HCT116 (cell line): Measurements from ENCODE around the gene PIPOX. TPM values are rescaled to one million over a fixed set of nuclear protein-coding genes. Genes with fewer than 3 reads are reported as not detected.

Experiments used
- ATAC-seq: fragments of 200-7000 bp; cut with Tn5 transposase; 2 replicates; pipeline ENCODE4 v1.9.1; 2020; ENCODE audit warnings: mild to moderate bottlenecking, moderate library complexity
- BruUV-seq: library from RNA; stranded (reverse); fragments of 400-500 nt; replicated peaks from 2 replicates; lab custom pipeline; 2021; lab: Mats Ljungman, UMichigan
- CTCF ChIA-PET: fragments of 300-600 bp; sonication (Branson Sonifier 250); formaldehyde crosslinking; loops from one replicate; lab custom pipeline; 2021; ENCODE audit warnings: antibody characterized with exemption; lab: Charles Lee
- POLR2A ChIA-PET: fragments of 300-600, 350-600 bp; sonication (Branson Sonifier 250); formaldehyde crosslinking; loops from one replicate; lab custom pipeline; 2021; ENCODE audit warnings: antibody characterized with exemption; lab: Charles Lee
- RAD21 ChIA-PET, 2 experiments: fragments of 300-600 bp; sonication (Branson Sonifier 250); formaldehyde crosslinking; loops; one replicate each; lab custom pipeline; 2023; ENCODE audit warnings: low total read pairs in 2 of 2; ENCODE audit not compliant: uncharacterized antibody in 2 of 2, unreplicated experiment in 2 of 2, low non-redundant PET in 1 of 2; lab: Charles Lee
- DNase-seq: peaks from one replicate; pipeline ENCODE4 v3.0.0-alpha.2; 2010; ENCODE audit warnings: low read depth, low spot score
- H2AFZ ChIP-seq: fragments of 200-600 bp; shearing (Covaris generic), sonication (generic); 2 replicates; pipeline ENCODE4 v1.6.1; 2017; ENCODE audit warnings: low read depth, mixed run types, mixed read lengths, antibody characterized with exemption, low read length; ENCODE audit not compliant: poor library complexity, severe bottlenecking
- H3K27ac ChIP-seq: 2 replicates; pipeline ENCODE4 v1.5.1; 2012; ENCODE audit warnings: low read depth, low read length
- H3K27me3 ChIP-seq: fragments of 200-600 bp; sonication (generic); 2 replicates; pipeline ENCODE4 v1.6.1; 2016; ENCODE audit warnings: mixed run types, low read length, mixed read lengths; ENCODE audit not compliant: insufficient read depth
- H3K36me3 ChIP-seq, 2 experiments: fragments of 200-500 bp in 1 of 2; fragments of 200-600 bp in 1 of 2; sonication (Bioruptor generic) in 1 of 2; sonication (generic) in 1 of 2; 2 replicates each; pipeline versions ENCODE4 v1.5.1 to v1.6.1; 2014 to 2016; ENCODE audit warnings: low read length in 2 of 2, inconsistent platforms in 1 of 2, mixed read lengths in 1 of 2, mixed run types in 1 of 2; ENCODE audit not compliant: insufficient read depth in 2 of 2, control insufficient read depth in 1 of 2
- H3K4me1 ChIP-seq, 2 experiments: fragments of 200-600 bp in 1 of 2; sonication (generic) in 1 of 2; 2 replicates each; pipeline versions ENCODE4 v1.5.1 to v1.6.1; 2012 to 2017; ENCODE audit warnings: low read length in 2 of 2, inconsistent platforms in 1 of 2, mild to moderate bottlenecking in 1 of 2, mixed read lengths in 1 of 2, mixed run types in 1 of 2, moderate library complexity in 1 of 2; ENCODE audit not compliant: insufficient read depth in 2 of 2, control insufficient read depth in 1 of 2
- H3K4me2 ChIP-seq: fragments of 200-600 bp; sonication (generic); 2 replicates; pipeline ENCODE4 v1.6.1; 2017; ENCODE audit warnings: mixed run types, low read length, mixed read lengths
- H3K4me3 ChIP-seq, 2 experiments: fragments of 200-600 bp in 1 of 2; sonication (generic) in 1 of 2; replicated peaks in 1 of 2; 2 replicates each; pipeline ENCODE4 v1.5.1; 2011 to 2016; ENCODE audit warnings: low read length in 2 of 2, control low read depth in 1 of 2, low read depth in 1 of 2, mild to moderate bottlenecking in 1 of 2, mixed read lengths in 1 of 2, mixed run types in 1 of 2
- H3K79me2 ChIP-seq: fragments of 200-600 bp; sonication (generic); 2 replicates; pipeline ENCODE4 v1.6.1; 2017; ENCODE audit warnings: mild to moderate bottlenecking, mixed run types, low read length, moderate library complexity, mixed read lengths; ENCODE audit not compliant: insufficient read depth
- H3K9ac ChIP-seq: fragments of 200-600 bp; sonication (generic); 2 replicates; pipeline ENCODE4 v1.6.1; 2016; ENCODE audit warnings: low read length, mixed read lengths
- H3K9me2 ChIP-seq: fragments of 200-600 bp; sonication (generic), shearing (Covaris generic); 2 replicates; pipeline ENCODE4 v1.6.1; 2017; ENCODE audit warnings: mixed run types, mild to moderate bottlenecking, moderate library complexity; ENCODE audit not compliant: insufficient read depth
- H3K9me3 ChIP-seq, 2 experiments: fragments of 200-500 bp in 1 of 2; fragments of 200-600 bp in 1 of 2; sonication (Bioruptor generic) in 1 of 2; sonication (generic) in 1 of 2; 2 replicates each; pipeline ENCODE4 v1.6.1; 2014 to 2017; ENCODE audit warnings: low read length in 2 of 2, mixed read lengths in 2 of 2, inconsistent platforms in 1 of 2, low read depth in 1 of 2, mild to moderate bottlenecking in 1 of 2, mixed run types in 1 of 2, moderate library complexity in 1 of 2; ENCODE audit not compliant: control insufficient read depth in 1 of 2, insufficient read depth in 1 of 2
- H4K20me1 ChIP-seq: fragments of 200-600 bp; sonication (generic), shearing (Covaris generic); 2 replicates; pipeline ENCODE4 v1.6.1; 2017; ENCODE audit warnings: mixed run types, mild to moderate bottlenecking, moderate library complexity; ENCODE audit not compliant: insufficient read depth
- CEBPB ChIP-seq: IDR thresholded peaks from 2 replicates; pipeline ENCODE4 v1.6.1; 2012; ENCODE audit warnings: low read depth
- EZH2 ChIP-seq: fragments of 200-600 bp; sonication (generic); IDR thresholded peaks from 2 replicates; pipeline ENCODE4 v1.6.1; 2017; ENCODE audit warnings: antibody characterized with exemption, mixed run types
- EZH2phosphoT487 ChIP-seq: fragments of 200-600 bp; IDR thresholded peaks from 2 replicates; pipeline ENCODE4 v1.6.1; 2018; ENCODE audit warnings: antibody characterized with exemption, borderline replicate concordance
- FOSL1 ChIP-seq: IDR thresholded peaks from 2 replicates; pipeline ENCODE4 v1.6.1; 2012; ENCODE audit warnings: low read depth
- JUND ChIP-seq: IDR thresholded peaks from 2 replicates; pipeline ENCODE4 v1.6.1; 2012
- MAX ChIP-seq: IDR thresholded peaks from 2 replicates; pipeline ENCODE4 v1.6.1; 2012
- POLR2A ChIP-seq: IDR thresholded peaks from 2 replicates; pipeline ENCODE4 v1.7.0; 2011; ENCODE audit warnings: borderline replicate concordance; ENCODE audit not compliant: insufficient read depth, insufficient read length; ENCODE audit errors: extremely low read depth
- POLR2AphosphoS5 ChIP-seq: IDR thresholded peaks from 2 replicates; pipeline ENCODE4 v1.6.1; 2011; ENCODE audit warnings: mild to moderate bottlenecking, low read depth, low read length, moderate library complexity
- REST ChIP-seq: IDR thresholded peaks from 2 replicates; pipeline ENCODE4 v1.6.1; 2012; ENCODE audit warnings: low read depth
- SRF ChIP-seq: IDR thresholded peaks from 2 replicates; pipeline ENCODE4 v1.6.1; 2012; ENCODE audit warnings: low read depth
- TCF7L2 ChIP-seq: IDR thresholded peaks from 2 replicates; pipeline ENCODE4 v1.7.0; 2011; ENCODE audit warnings: borderline replicate concordance, inconsistent platforms; ENCODE audit not compliant: insufficient read depth, insufficient read length; ENCODE audit errors: extremely low read depth
- ZBTB33 ChIP-seq: IDR thresholded peaks from 2 replicates; pipeline ENCODE4 v1.6.1; 2011; ENCODE audit warnings: mild to moderate bottlenecking, low read length, moderate library complexity; ENCODE audit not compliant: insufficient replicate concordance; ENCODE audit errors: extremely low read depth
- ZNF274 ChIP-seq: fragments of 200-500 bp; sonication (Bioruptor generic); IDR thresholded peaks from 2 replicates; pipeline ENCODE4 v1.6.1; 2014; ENCODE audit warnings: mild to moderate bottlenecking, low read depth, low read length, inconsistent platforms
- intact Hi-C: fragments of 100-400 bp; cut with micrococcal nuclease; formaldehyde crosslinking; loops from 2 replicates; pipeline ENCODE4 v1.10.0; 2022
- total RNA-seq: library from RNA; stranded (reverse); gene quantifications from one replicate; pipeline ENCODE4 v1.2.1, GENCODE V29; 2021; ENCODE audit not compliant: unreplicated experiment
- TF ChIP-seq, protein P1 (sequence below): IDR thresholded peaks from 2 replicates; pipeline ENCODE4 v1.6.1; 2012
- TF ChIP-seq, protein P2 (sequence below), 3 experiments: fragments of 200-600 bp in 1 of 3; sonication (generic) in 1 of 3; IDR thresholded peaks in 2 of 3; conservative IDR thresholded peaks in 1 of 3; 2 replicates each; pipeline ENCODE4 v1.5.1; 2012 to 2017; ENCODE audit warnings: low read depth in 2 of 3, low read length in 2 of 3, antibody characterized with exemption in 1 of 3, borderline replicate concordance in 1 of 3, control low read depth in 1 of 3, mild to moderate bottlenecking in 1 of 3, mixed read lengths in 1 of 3, mixed run types in 1 of 3, moderate library complexity in 1 of 3; ENCODE audit not compliant: insufficient read depth in 1 of 3

Gene PIPOX
- total RNA-seq, 1 experiment from 2014 or later: 1.8 TPM

DNA sequence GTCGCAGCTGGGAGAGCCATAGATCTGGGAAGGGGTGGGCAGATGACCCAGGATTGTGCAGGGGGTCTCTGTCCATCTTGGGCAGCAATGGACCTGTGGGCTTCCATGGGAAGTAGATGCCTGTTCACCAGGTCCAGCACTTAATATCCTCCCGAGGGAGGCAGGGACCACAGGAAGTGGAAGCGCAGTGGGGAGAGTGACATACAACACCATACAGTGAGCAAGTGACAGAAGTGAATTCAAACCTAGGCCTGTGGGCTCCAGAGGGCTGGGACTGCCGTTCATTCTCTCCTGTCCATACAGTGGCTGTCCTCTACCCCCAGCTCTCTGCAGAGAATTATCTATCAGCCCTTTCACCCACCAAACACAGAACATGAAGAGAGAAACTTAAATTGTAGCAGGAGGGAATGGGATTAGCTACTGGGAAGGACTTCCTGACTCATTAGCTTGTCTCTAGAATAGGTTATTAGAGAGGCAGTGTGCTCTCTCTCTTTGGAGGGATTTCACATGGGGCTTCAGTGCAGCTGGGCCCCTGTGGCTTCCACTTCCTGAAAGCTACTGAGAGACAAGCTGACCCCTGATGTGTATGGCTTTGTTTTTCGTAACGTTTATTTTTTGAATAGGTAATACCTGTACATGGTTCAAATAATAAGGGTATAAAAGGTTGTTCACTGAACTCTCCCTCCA, 24.0 kb upstream of the PIPOX start:
- H3K9me2 ChIP-seq: no peaks in the 10 kb centered on the region
- no peak overlapping the region for H3K4me3 ChIP-seq
- ChIA-PET CTCF (no interaction called here), POLR2A (no interaction called here), RAD21 (no interaction called here)
- no peak overlapping the region for H3K9ac ChIP-seq
- no peaks in the 10 kb centered on the region for H4K20me1 ChIP-seq
- no peaks in the 10 kb centered on the region for H3K79me2 ChIP-seq
- TF ChIP-seq MAX (no peak), ZNF274 (no peak), JUND (no peak), REST (no peak), SRF (no peak), POLR2AphosphoS5 (no peak), TCF7L2 (no peak), CEBPB (no peak), ZBTB33 (no peak), POLR2A (no peak), FOSL1 (no peak), EZH2 (no peak), EZH2phosphoT487 (no peak)
- TF ChIP-seq, protein P1, sequence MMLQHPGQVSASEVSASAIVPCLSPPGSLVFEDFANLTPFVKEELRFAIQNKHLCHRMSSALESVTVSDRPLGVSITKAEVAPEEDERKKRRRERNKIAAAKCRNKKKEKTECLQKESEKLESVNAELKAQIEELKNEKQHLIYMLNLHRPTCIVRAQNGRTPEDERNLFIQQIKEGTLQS: no peak
- TF ChIP-seq, protein P2, sequence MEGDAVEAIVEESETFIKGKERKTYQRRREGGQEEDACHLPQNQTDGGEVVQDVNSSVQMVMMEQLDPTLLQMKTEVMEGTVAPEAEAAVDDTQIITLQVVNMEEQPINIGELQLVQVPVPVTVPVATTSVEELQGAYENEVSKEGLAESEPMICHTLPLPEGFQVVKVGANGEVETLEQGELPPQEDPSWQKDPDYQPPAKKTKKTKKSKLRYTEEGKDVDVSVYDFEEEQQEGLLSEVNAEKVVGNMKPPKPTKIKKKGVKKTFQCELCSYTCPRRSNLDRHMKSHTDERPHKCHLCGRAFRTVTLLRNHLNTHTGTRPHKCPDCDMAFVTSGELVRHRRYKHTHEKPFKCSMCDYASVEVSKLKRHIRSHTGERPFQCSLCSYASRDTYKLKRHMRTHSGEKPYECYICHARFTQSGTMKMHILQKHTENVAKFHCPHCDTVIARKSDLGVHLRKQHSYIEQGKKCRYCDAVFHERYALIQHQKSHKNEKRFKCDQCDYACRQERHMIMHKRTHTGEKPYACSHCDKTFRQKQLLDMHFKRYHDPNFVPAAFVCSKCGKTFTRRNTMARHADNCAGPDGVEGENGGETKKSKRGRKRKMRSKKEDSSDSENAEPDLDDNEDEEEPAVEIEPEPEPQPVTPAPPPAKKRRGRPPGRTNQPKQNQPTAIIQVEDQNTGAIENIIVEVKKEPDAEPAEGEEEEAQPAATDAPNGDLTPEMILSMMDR (IDR thresholded peaks at IDR 0.05 in 2 of 3, conservative IDR thresholded peaks at IDR 0.05 in 1 of 3; ENCODE audit: borderline replicate concordance in 1 of 3, insufficient read depth in 1 of 3, low read depth in 2 of 3, low read length in 2 of 3): no peak
- intact Hi-C loops: no loop called here
- DNase-seq: no peak
- no peaks in the 10 kb centered on the region for H3K9me3 ChIP-seq
- H2AFZ ChIP-seq: no peak overlapping the region
- no peaks in the 10 kb centered on the region for H3K36me3 ChIP-seq
- no peaks in the 10 kb centered on the region for H3K4me1 ChIP-seq
- H3K27me3 ChIP-seq: peaks cover 61% of the 10 kb centered on the region
- no peak overlapping the region for H3K4me2 ChIP-seq
- no peak for ATAC-seq
- BruUV-seq: no TSS peak
- H3K27ac ChIP-seq: no peak overlapping the region
